ENCODE measurements around the gene RAG1.

Gene RAG1

DNA sequence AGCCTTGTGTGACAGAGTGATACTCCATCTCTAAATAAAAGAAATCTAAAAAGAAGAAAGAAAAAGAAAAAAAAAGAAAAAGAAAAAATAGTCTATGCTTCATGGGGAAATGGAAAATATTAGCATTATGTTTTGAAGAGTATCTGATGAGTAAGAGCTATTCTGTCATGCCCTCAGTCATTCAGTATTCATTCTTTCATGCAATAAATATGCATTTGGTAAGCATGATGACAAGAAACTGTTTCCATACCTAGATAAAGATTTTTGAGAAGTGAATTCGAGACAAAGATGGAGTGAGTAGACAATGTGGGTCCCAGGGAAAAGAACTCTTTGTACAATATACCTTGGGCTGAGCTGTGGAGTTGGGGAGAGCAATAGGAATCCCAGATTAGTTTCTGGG, 20.3 kb downstream of the RAG1 start:
- TF ChIP-seq, protein P1, sequence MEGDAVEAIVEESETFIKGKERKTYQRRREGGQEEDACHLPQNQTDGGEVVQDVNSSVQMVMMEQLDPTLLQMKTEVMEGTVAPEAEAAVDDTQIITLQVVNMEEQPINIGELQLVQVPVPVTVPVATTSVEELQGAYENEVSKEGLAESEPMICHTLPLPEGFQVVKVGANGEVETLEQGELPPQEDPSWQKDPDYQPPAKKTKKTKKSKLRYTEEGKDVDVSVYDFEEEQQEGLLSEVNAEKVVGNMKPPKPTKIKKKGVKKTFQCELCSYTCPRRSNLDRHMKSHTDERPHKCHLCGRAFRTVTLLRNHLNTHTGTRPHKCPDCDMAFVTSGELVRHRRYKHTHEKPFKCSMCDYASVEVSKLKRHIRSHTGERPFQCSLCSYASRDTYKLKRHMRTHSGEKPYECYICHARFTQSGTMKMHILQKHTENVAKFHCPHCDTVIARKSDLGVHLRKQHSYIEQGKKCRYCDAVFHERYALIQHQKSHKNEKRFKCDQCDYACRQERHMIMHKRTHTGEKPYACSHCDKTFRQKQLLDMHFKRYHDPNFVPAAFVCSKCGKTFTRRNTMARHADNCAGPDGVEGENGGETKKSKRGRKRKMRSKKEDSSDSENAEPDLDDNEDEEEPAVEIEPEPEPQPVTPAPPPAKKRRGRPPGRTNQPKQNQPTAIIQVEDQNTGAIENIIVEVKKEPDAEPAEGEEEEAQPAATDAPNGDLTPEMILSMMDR (IDR thresholded peaks at IDR 0.05; ENCODE audit: insufficient read depth, low read depth, low read length, missing control alignments): no peak
- no peak for DNase-seq (ENCODE audit: low read depth)
- no peak overlapping the region for H3K4me3 ChIP-seq (ENCODE audit: low read length)

DNA sequence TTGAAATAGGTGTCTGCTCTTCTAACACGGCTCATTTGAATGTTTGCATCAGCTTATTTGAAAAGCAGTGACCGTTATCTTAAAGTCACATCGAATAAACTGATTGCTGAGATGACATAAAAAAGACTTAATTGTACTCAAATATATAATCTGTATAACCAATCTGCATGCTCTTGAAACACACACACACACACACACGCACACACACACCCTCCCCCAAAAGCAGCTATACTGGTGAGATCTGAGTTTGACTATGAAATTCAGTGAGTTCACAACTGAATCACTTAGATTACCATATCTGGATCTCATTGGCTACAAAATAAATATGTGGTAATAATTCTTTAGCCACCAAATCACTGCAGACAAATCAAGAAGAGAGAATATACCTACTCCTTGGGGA, 22.7 kb downstream of the RAG1 start:
- H3K4me3 ChIP-seq (ENCODE audit: low read length): no peak overlapping the region
- TF ChIP-seq, protein P1 (IDR thresholded peaks at IDR 0.05; ENCODE audit: insufficient read depth, low read depth, low read length, missing control alignments): no peak
- no peak for DNase-seq (ENCODE audit: low read depth)

DNA sequence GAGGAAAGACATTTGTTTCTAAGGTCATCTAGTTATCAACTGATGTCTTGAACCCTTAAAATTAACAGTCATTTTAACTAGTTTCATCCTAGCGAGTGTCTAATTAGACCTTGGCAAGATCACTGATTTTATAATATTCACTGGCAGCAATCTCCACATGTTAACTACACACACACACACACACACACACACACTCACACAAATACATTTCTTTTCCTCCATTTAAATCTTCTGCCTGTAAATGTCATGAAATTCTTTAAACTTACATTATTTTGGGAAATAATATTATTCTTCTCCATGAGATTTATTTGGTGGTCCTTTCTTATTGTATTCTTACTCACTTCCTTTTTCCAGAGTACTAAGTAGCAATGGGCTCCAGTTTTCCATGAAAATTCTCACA, 23.6 kb downstream of the RAG1 start:
- no peak for DNase-seq (ENCODE audit: low read depth)
- TF ChIP-seq, protein P1 (IDR thresholded peaks at IDR 0.05; ENCODE audit: insufficient read depth, low read depth, low read length, missing control alignments): no peak
- no peak overlapping the region for H3K4me3 ChIP-seq (ENCODE audit: low read length)

DNA sequence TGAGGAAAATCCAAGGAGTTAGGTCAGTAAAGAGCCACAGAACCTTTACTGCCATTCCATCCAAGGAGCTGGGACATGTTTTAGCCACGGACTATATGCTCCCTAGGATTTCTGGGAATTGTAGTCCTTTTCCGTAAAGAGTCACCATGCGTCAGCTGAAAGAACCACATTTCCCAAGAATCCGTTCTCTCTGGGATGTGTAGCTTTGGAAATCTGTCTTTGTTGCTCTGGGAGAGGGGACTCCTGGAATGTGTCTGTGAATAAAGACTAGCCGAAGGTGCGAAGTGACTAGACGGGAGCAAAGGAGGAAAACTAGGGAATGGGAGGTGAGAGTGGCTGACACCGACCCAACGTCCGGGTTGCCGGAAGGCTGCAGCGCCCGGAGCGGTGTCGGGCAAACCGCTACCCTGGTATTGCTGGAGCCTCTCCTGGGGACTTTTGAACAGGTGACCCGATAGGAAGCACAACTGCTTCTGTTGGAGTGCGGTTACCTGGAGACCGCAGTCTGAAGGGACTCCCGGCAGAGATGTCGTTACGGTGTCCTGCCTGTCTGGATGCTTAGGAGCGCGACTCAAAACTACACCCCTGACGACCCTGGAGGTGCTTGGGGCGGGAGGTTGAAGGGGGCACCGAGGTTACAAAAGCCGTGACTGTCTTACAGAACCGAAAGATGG, 26.6 kb downstream of the RAG1 start, which contains the start of gene IFTAP:
TSS of gene IFTAP (plus strand) at position 187 of the 674 bp plus-strand sequence. CDS start 15,602 bp downstream, outside the sequence.
- H3K4me3 ChIP-seq (ENCODE audit: low read length): peak within 1 kb of the TSS; percentile 71
- DNase-seq (ENCODE audit: low read depth): peak; percentile 92
- TF ChIP-seq, protein P1 (IDR thresholded peaks at IDR 0.05; ENCODE audit: insufficient read depth, low read depth, low read length, missing control alignments): no peak

DNA sequence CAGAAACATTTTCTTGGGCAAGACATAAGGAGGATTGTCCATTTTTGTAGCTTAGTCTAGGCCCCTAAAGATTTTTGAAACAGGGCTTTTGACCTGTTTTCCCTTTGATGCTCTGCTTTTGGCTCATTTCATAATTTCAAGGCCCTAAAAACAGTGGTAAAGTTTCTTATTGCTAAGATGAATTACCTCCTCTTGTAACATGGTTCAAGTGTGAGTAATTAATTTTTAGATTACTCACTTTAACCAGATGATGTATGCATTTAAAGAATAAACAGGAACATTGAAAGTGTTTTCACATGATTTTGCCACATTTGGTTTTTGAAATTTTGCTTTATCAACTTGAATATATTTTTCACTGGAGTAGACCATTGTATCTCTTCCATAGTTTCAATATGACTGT, 29.1 kb downstream of the RAG1 start:
- no peak for DNase-seq (ENCODE audit: low read depth)
- TF ChIP-seq, protein P1 (IDR thresholded peaks at IDR 0.05; ENCODE audit: insufficient read depth, low read depth, low read length, missing control alignments): no peak
- H3K4me3 ChIP-seq (ENCODE audit: low read length): no peak overlapping the region

DNA sequence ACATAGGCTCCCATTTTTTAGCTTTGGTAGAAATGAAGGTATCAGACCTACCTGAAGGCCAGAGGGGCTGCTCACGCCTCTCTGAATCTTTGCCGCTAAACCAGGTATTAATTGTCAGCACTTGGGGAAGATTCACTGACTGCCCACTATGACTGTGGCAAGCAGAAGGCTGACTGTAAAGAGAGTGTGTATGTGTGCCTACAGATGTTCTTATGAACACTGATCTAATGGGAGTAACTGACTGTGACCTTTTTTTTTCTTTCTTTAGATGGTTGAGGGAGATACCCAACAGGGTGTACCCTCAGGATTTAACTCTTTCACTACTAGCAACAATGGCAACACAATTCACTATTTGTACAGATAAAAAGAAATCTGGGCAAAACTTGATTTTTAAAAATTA, 30.2 kb downstream of the RAG1 start, which contains the start of gene RAG2:
TSS of gene RAG2 (minus strand) at position 186 of the 400 bp plus-strand sequence. CDS start 4,068 bp downstream, outside the sequence.
- no peak for DNase-seq (ENCODE audit: low read depth)
- H3K4me3 ChIP-seq (ENCODE audit: low read length): no peak within 1 kb of the TSS
- TF ChIP-seq, protein P1 (IDR thresholded peaks at IDR 0.05; ENCODE audit: insufficient read depth, low read depth, low read length, missing control alignments): no peak

DNA sequence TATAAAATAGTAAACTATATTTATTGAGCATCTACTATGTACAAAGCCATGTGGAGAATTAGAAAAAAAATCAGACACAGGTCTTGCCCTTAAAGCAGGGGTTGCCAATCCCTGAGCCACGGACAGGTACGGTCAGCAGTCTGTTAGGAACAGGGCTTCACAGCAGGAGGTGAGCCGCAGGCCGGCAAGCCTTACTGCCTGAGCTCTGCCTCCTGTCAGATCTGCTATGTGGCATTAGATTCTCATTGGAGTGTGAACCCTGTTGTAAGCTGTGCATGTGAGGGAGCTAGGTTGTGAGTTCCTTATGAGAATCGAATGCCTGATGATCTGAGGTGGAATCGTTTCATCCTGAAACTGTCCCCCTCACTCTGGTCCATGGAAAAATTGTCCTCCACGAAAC, 32.4 kb downstream of the RAG1 start:
- no peak for DNase-seq (ENCODE audit: low read depth)
- TF ChIP-seq, protein P1 (IDR thresholded peaks at IDR 0.05; ENCODE audit: insufficient read depth, low read depth, low read length, missing control alignments): no peak
- H3K4me3 ChIP-seq (ENCODE audit: low read length): no peak overlapping the region
